NCI-H2227 (cell line): ENCODE data around the gene CXCR6.

Source experiments
- DNase-seq: peaks from one replicate; lab custom pipeline; 2025; ENCODE audit not compliant: unreplicated experiment; lab: John Stamatoyannopoulos, UW

Gene CXCR6

GRCh38 chr3:45943207-45943846 is at the start of gene CXCR6:
Gene CXCR6 (plus strand): TSS chr3:45943464. CDS start chr3:45946482, 3,018 bp downstream.
- DNase-seq, result no peak

GRCh38 chr3:45894015-45894414 is 49.2 kb upstream of the CXCR6 start:
- DNase-seq, result no peak

DNA sequence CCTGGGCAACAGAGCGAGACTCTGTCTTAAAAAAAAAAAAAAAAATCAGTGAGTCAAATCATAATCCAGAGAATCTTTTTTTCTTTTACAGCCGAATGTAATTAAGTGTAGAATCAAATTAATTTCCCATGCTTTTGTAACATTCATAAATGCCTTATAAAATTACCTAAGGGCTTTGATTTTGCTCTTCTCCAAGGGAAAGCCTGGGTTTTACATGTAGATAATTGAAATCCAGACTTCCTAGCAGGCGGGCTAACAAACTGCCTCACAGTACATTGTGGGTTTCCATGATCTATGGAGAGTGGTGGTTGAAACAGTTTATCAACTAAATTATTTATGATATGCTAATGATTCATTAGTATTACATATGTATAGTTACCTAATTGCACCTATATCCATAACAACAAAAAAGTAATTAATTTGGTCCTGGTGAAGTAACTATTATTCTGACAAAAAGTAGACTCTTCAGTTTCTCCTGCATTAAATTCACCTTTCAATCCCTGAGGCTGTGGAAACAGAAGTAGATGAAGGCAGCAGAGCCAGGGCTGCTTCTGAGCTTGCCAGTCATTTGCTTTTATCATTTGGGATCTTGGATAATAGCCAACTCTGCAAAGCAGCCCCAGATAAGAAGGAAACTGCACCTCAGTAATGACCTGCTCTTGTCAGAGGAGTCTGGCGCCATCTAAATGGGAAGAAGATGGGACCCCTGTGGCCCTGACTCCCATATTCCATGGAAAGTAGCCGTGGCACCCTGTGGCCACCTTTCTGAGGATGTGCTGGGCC is 47.4 kb upstream of the CXCR6 start:
- DNase-seq, result no peak

DNA sequence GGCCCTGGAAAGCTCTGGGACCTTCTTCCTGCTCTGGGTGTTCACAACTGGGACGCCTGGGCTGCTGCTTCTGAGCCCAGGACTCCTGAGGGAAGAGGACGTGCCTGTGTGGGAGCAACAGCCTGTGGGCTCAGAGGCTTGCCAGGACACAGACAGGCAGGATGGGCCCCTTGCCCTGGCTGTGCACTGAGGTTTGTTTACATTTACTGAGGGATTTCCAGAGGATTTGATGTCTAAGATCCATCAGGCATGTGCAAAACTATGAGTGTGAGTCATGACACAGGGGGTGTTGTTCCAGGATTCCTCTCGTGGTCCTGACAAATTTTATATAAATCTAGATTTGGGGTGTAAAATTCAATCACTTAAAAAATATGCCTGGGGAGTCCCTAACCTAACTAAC is 46.3 kb upstream of the CXCR6 start:
- DNase-seq, result no peak

DNA sequence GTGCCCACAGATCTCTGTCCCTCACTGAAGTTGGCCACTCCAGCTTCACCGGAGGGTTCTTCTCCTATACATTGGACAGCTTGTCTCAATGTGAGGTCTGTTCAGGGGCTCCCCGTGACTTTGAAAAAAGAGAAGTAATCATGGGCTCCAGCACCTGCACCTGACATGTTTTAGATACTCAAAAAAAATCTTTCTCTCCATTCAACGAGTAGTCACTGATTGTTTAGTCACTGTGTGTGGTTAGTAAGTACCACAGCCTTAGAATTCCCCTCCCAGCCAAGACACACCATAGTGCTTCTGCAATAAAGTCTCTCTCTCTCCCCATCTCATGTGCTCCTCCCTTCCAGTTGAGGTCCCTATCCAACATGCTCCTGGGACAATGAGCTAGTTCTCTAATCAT is 38.3 kb upstream of the CXCR6 start:
- no peak for DNase-seq

- no peak for DNase-seq
These were observed 37.5 kb upstream of the CXCR6 start for GRCh38 chr3:45905755-45906154.

GRCh38 chr3:45906681-45907407 is 36.4 kb upstream of the CXCR6 start:
- DNase-seq, result no peak

- no peak for DNase-seq
These were observed 35.2 kb upstream of the CXCR6 start for GRCh38 chr3:45907769-45908705.

DNA sequence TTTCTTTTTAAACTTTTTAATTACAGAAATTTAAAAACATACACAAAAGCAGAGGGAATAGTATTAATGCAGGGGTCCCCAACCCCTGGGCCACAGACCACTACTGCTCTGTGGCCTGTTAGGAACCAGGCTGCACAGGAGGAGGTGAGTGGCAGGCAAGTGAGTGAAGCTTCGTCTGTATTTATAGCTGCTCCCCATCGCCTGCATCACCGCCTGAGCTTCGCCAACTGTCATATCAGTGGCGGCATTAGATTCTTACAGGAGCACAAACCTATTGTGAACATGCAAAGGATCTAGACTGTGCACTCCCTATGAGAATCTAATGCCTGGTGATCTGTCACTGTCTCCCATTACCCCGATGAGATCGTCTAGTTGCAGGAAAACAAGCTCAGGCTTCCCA is 34.5 kb upstream of the CXCR6 start:
- no peak for DNase-seq

GRCh38 chr3:45909542-45909941 is 33.7 kb upstream of the CXCR6 start:
- no peak for DNase-seq

- no peak for DNase-seq
These were observed 32.4 kb upstream of the CXCR6 start for GRCh38 chr3:45910892-45911291.

DNA sequence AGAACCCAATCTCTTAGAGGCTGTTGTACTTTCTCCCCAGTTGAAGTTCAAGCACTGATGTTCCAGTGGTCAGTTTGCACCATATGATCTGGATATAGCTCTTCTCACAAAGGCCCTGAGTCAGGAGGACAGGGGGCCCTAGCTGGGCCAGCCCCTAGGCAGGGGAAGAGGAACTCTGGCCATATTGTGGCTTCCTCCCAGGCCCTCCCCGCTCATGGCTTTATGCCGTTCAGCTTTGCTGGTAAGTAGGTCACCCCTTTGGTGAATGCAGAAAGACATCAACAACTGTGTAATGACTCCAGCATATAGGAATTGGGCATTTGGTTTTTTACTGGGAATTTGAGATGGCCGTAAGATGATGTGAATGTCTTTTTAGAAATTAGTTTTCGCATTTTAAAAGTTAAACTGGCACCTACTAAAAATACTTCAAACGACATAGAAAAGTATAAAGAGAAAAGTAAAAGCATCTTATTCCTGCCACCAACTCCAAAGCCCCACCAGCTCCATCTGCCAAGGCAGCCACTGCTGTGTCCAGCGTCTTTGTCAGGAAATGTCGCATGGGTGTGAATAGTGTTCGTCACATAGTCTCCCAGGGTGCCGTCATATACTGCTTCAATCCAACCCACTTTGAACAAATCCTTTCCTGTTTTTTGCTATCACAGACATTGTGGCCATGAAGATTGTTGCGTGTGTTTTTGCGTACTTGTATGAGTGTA is 31.6 kb upstream of the CXCR6 start:
- no peak for DNase-seq

GRCh38 chr3:45912435-45912834 is 30.8 kb upstream of the CXCR6 start:
- no peak for DNase-seq

GRCh38 chr3:45914362-45915058 is 28.8 kb upstream of the CXCR6 start:
- no peak for DNase-seq

DNA sequence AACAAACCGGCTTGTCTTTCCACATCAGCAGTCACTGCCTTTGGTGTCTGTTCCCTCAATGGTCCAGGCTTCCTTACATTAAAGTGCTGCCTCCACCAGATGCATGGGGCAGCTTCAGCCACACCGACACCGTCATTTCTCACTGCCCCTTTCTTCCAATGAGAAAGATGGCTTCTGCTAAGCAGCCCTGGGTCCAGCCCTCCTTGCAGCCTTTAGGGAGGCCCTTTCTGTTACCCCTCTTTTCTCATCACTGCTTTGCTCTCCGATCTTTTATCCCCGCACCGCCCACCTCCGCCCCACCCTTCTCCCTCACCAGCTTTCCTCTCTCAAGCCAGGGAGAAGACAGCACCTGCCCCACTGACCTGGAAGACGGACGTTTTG is 28.2 kb upstream of the CXCR6 start:
- no peak for DNase-seq

- DNase-seq, result peak; percentile 6
These were observed 27.6 kb upstream of the CXCR6 start for GRCh38 chr3:45915518-45916231.

DNA sequence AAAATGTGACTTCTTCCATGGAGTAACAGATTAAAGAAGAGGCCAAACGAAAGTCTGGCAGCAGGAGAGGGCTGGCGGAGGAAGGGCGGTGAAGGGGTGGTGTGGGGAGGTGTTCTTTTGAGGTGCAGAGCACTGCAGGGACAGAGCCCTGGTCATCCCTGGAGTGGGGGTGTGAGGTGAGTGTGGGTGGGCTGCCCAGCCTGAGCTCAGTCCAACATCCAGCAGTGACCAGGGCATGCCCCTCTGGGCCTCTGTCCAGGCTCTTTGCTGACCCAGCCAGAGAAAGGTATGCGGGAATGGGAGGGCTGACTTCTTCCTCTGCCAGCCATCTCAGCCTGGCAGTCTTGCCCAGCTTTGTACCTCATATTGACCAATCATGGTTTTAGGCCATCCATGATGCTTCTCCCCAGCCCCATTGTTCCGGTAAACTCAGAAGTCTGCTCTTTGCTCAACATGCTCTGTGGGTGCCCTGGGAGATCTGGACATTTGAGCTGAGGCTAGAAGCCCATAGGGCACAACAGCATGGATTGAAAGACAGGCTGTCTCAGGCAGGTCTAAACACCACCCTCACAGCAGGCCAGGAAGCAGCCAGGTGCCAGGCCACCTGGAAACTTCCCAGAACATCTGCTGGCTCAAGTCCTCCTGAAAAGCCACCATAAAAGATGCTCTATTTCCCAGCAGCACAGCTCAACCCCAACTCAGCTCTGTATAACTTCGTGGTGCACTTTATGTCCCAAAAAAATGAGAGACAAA is 25.9 kb upstream of the CXCR6 start:
- DNase-seq, result no peak
